Activated CD4-positive, alpha-beta T cell treated with anti-CD3 and anti-CD28 coated beads, Interleukin-2, Interleukin-6, amounts not matched to agents 100 ng/mL and 50 ng/mL, durations not matched to agents 16 hours and 8 hours (primary cell): ENCODE measurements around the gene IRGQ.
A peak's percentile ranks its signal among the peaks of the same experiment; 100 is the strongest.
"Not testable (repeated sequence)": the region's sequence is repeated elsewhere in the genome, so short reads cannot be mapped to it uniquely, and the experiment has no call there.

ENCODE experiments used
- DNase-seq: peaks from one replicate; pipeline ENCODE4 v3.0.0-alpha.2; 2020

IRGQ gene

DNA sequence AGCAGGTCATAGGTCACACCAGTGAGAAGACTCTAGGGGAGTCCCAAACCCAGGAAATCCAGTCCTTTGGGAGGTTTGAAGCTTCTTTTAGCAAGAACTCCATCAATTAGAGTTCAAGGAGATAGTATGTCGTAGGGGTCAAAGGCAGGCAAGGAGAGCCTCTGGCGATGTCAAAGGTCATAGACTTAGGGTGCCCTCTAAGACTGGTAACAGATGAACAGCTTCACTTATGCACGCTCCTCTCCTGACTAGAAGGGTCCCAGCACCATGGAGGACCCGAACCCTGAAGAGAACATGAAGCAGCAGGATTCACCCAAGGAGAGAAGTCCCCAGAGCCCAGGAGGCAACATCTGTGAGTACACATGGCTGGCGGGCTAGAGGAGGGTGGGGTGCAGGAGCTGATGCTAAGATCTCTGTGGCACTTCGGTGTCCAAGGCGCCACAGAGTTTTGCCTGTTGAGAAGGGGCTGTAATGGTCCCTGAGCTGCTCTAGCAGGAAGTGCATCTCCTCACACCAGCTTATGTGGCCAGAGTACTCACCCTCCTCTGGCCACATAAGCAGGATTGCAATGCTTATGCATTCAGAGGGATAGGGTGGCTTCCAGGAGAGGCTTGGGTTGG is 1.0 kb upstream of the IRGQ start:
- DNase-seq, result no peak

DNA sequence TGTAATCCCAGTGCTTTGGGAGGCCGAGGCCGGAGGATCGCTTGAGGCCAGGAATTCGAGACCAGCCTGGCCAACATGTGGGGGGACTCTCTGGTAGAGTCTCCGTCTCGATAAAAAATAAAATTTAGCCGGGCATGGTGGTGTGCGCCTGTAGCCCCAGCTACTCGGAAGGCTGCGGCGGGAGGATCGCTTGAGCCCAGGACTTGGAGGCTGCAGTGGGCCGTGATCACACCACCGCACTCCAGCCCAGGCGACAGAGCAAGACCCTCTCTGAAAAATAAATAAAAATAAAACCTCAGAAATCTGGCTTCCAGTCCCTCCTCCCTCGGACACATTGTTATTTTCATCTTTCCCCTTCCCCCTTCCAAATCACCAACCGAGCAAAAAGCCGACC is 332 bp downstream of the IRGQ start:
- DNase-seq, result no peak

DNA sequence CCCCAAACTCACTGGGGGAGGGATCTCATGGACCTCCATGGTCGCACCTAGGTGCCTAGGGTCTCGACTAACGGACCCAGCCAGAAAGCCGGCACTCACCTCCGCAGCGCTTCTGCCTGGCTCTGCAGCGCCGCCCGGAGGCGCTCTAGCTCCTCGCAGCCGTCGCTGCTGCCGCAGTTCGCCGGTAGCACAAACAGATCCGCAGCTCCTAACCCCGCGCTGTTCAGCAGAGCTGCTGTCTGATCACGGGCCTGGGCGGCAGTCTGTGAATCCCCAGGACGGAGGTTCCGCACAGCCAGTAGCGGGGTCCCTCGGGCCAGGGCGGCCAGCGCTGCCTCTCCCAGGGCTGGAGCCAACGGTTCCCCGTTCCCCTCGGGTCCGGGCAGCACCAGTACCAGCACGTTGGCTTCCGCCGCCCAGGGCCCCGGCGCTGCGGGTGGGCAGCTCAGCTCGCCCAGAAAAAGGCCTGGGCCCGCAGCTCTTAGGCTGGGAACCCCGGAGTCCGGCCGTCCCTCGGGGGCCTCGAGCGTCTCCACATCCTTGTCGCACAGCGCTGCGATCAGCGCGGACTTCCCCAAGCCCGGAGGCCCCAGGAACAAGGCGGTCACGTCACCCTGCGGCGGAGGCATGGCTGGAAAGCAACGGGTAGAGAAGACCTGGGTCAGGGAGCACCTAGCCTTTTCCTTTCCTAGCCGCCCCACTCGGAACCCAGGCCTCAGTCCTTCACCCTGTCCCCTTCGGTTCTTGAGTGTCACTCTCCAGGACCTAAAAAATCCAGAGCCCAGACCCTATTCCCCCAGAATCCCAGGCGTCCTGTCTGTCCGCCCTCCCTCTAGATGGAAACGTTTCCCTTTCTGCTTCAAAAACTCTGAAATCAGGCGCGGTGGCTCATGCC is 977 bp downstream of the IRGQ start:
- DNase-seq, result peak; percentile 78

DNA sequence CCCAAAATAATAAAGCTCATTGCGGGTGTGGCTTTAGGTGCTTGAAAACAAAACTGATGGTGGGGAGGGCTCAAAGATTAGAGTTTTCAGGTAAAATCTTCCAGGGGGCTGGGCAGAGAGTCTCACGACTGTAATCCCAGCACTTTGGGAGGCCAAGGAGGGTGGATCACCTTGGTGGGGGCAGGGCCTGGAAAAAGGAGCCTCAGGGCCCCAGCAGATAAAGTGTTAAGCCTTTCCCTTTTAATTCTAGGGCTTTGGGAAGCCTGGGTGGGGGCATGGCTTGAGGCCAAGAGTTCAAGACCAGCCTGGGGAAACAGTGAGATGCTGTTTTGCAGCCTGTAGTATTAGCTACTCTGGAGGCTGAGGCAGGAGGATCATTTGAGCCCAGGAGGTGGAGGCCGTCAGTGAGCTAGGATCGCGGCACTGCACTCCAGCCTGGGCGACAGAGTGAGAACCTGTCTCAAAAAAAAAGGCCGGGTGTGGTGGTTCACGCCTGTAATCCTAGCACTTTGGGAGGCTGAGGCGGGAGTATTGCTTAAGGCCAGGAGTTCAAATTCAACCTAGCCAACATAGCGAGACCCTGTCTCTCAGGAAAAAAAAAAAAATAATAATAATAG is 1.7 kb downstream of the IRGQ start:
- DNase-seq, result no peak

DNA sequence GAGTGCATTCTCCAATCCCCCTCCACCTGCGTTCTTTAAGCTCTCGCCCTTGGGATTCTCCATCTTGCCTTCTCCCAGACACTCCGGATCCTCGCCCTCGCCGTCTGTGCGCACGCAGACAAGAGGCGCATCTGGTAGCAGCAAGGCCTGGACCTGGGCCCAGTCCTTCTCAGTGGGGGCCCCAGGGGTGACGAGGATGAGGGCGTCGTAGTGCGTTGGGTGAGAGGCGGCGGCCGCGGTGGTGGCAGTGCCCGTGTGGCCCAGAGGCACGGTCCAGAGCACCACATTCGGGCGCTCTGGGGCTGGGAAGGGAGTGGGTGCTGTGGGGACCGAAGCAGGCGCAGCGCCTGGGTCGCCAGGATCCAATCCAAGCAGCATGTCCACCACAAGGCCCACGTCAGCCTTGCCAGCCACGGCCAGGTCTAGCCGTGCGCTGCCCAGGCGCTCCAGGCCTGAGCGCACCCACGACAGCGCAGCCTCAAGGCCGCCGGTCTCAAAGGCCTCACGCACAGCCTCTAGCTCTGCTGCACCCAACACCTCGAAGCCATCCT is 3.1 kb downstream of the IRGQ start:
- DNase-seq, result no peak

DNA sequence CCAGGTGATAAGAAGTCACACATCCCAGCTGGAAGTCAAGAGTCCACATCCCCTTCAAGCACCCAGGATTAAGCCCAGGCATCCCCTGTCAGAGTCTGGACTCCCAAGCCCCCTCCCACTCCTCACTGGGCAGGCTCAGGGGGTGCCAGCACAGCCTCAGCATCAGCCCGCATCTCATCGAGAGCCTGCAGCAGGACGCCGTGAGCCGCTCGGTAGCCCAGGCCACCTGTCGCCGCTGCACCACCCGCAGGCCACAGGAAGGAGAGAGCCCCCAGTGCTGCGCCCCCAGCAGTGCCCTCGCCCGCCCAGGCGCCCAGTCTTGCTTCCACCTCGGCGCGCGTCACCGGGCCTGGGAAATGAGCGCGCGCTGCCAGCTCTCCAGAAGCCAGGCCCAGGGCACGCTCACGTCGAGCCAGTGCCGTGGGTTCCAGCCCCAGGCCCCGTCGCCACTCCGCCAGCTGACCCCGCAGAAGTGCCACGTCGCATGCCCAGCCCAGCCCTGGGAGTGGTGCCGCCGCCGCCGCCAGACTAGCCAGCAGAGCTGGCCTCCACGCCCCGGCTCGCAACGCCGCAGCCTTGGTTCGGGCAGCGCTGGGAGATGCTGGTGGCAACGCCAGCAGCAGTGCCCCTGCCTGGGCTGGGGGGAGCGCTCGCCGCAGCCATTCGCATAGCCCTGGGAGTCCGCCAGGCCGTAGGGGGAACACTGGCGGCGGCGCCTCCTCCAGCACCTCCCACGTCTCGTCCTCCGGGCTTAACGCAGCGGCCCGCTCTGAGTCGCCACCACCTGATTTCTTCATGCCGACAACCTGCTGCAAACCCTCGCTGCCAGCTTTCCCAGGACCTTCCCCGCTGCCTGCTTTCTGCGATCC is 3.8 kb downstream of the IRGQ start:
- DNase-seq, result no peak

DNA sequence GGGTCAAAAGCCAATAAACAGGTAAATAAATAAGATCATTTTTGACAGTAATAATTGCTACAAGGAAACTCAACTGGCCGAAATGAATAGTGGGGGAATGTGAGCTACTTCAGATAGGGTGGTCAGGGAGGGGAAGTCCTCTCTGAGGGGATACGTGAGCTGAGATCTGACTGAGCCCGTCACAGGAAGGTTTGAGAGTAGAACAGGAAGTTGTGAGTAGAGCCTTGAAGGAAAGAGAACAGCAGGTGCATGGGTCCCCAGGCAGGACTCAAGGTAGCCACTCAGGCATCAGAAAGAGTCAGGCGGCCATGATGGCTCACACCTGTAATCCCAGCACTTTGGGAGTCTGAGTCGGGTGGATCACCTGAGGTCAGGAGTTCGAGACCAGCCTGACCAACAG is 6.3 kb downstream of the IRGQ start:
- no peak for DNase-seq

DNA sequence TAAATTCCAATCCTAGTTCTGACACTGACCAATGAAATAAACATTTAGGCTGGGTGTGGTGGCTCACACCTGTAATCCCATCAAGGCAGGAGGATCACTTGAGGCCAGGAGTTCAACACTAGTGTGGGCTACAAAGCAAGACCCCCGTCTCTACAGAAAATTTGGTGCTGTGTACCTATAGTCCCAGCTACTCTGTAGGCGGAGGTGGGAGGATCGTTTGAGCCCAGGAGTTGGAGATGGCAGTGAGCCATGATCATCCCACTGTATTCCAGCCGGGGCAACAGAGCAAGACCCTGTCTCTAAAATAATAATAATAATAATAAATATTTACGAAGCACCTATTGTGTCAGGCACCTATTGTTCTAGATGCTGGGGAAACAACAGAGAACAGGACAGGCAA is 6.7 kb downstream of the IRGQ start:
- no peak for DNase-seq

DNA sequence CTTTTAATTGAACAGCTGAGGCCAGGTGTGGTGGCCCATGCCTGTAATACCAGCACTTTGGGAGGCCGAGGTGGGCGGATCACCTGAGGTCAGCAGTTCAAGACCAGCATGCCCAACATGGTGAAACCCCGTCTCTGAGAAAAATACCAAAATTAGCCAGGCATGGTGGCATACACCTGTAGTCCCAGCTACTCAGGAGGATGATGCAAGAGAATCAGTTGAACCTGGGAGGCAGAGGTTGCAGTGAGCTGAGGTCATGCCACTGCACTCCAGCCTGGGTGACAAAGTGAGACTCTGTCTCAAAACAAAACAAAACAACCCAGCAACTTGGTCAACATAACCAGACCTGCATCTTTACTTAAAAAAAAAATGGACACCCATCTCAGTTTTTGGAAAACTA is 8.9 kb downstream of the IRGQ start:
- DNase-seq, result not testable (repeated sequence)

DNA sequence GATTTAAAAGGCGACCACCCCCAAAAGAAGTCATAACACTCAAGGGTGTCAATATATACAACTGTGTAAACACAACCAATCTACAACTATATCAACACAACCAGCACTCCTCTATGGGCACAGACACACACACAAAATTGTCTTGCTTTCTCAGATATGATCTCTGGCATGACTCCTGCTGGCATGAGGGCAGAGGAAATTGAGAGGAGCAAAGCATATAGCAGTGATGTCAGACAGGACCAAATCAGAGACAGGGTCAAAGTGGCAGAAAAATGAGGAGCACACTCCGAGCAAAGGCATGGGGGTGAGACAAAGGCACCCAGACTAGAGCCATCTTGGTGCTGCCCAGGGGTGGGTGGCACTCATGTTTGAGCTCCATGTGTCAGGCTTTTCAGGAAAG is 9.6 kb downstream of the IRGQ start:
- DNase-seq, result no peak

DNA sequence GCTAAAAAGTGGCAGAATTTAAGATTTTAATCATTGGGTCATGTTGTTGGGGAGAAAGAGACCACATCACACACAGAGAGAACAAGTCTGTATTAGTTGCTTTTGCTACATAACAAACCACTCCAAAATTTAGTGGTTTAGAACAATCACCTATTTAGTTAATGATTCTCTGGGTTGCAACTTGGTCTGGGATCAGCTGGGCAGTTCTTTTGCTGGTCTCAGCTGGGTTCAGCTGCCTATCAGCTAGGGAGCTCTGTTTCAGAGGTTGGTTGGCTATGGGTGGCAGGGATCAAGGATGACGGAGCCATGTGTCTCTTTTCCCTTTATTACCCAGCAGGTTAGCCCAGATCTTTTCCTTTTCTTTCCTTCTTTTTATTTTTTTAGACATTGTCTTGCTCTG is 11.4 kb downstream of the IRGQ start:
- DNase-seq, result no peak

DNA sequence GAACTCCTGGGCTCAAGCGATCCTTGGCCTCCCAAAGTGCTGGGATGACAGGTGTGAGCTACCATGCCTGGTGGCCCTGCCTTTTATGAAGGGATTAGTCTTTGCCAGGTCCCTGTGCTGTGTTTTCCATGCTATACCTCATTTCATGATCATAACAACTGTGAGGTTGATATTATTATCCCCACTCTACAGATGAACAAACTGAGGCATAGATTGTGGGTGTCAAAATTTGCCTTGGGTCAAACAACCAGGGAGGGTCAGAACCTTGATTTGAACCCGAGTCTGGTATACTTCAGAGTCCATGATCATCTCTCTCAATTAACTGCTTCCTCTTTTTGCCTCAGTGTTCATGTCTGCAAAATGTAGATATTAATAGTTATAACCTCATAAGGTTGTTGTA is 13.4 kb downstream of the IRGQ start:
- no peak for DNase-seq

DNA sequence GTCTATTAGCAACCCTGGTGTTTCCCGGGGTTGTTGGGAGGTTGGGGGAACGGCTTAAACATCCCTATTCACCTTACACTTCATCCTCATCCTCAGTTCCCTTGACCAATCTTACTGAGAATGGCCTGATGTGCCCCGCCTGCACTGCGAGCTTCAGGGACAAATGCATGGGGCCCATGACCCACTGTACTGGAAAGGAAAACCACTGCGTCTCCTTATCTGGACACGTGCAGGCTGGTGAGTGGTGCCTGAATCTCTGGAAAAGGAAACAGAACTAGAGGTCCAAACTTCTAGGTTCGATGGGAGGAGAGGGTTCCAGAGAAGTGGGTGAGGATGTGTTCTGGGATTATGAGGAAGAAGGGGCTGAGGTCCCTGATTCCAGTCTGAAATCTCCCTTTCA is 14.5 kb downstream of the IRGQ start:
- DNase-seq, result no peak

DNA sequence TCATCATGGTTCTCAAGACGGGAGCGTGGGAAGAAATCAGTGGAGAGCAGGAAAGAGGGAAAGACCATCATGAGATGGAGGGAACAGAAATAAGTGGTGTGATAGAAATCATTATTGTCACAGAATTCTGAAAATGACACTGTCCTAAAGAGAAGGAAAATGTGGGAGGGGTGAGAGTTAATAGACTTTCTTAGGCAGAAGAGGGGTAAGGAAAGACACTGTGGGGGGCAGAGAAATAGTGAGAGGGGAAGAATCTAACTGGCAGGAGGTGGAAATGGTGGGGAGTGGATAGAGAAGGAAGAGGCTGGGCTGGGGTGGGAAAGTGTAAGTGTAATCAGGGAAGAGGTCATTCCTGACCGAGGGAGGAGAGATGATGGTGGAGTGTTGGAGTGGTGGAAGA is 17.1 kb downstream of the IRGQ start:
- DNase-seq, result no peak

DNA sequence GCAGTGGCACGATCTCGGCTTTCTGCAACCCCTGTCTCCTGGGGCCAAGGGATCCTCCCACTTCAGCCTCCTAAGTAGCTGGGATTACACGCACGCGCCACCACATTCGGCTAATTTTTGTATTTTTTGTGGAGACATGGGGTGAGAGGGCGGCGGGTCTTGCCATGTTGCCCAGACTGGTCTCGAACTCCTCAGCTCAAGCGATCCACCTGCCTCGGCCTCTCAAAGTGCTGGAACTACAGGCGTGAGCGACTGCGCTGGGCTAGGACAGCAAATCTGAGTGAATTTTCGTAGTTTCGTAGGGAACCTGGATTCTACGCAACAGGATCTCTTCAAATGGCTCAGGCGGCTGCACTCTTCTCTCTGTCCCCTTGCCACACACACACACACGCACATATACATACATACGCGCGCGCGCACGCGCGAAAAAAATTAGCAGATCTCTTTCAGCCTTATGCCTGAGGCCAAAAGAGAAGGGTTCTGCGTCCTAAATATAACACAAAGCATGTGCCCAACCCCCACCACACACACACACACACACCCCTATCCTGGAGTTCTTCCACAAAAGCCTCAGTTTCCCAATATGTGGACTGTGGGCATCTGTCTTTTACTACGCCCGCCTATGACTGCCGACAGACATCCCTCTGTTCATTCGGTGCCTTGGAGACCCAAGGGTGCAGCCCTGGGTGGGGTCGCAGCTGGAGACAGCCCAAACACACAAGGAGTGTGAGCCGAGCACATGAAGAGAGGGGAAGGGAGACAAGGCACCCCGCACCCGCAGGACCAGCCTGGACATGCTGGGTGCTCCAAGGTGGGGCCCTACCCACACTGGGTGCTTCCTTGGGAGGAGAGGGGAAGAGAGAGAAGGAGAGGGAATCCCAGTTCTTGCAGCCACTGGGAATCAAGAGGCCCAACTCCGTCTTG is 19.7 kb downstream of the IRGQ start:
- DNase-seq, result no peak

DNA sequence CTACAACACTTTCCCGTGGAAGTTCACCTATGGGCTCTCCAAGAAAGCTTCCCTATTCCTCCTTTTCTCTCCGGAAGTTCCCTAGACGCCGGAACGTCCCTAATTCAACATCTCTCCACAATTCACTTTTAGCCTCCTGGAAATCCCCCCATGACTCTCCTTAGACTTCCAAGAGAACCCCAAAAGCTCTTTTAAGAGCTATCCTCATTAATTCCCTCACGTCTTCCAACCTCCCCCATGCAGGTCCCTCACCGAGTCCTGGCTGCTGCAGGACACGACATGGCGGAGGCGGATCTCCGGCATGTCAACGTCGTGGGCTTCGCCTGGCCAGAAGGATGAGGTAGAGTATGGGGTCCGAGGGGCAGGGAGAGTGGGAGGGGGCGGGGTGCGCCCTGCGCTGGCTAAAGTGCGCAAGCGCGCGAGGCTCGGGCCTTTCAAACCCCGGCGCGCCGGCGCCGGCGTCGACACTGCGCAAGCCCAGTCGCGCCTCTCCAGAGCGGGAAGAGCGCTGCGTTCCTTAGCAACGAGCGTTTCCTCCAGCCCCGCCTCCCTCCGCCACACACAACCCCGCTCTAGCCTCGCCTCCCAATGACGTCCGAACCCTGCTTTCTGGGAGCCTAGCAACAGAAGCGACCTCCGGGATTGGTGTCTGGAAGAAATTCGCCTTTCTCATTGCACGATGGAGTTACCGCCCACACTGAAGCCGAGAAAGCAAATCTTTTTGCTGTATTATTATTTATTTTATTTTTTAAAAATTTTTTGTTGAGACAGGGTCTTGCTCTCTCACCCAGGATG is 20.6 kb downstream of the IRGQ start, which contains the start of the genes PINLYP and XRCC1:
PINLYP (plus strand) TSS at position 646 of the 795 bp plus-strand sequence. CDS start 1,391 bp downstream, outside the sequence.
XRCC1 (minus strand) TSS at position 372 of the 795 bp plus-strand sequence; CDS start at position 303, 69 bp downstream.
- peak; percentile 98 for DNase-seq

DNA sequence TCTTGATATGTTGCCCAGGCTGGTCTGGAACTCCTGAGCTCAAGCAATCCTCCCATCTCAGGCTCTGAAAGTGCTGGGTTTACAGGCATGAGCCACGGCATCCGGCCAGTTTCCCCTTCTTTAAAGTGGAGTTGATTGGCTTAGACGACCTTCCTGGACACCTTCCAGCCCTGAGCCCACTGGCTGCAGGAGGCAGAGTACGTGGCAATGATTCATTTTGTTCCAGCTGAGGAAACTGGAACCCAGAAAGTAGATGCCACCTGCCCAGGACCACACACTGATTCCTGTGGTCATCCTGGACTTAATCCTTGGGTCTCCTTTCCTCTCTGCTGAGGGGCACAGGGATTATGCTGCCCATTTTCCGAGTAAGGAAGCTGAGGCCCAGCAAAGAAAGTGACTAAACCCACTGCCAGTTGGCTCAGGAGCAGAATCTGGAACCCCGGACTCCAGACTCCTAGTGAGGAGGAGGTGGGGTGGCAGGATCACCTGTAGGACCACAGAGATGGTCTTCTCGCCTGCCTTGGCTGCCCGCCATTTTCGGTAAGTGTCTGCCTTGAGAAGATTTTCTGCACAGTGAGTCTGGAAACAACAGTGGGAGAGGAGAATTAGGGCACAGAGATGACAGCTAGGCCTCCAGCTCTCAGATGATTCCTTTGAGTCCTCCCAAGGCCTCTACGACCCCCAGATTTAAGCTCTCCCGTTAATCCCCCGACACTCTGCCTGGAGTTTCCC is 21.3 kb downstream of the IRGQ start:
- no peak for DNase-seq

DNA sequence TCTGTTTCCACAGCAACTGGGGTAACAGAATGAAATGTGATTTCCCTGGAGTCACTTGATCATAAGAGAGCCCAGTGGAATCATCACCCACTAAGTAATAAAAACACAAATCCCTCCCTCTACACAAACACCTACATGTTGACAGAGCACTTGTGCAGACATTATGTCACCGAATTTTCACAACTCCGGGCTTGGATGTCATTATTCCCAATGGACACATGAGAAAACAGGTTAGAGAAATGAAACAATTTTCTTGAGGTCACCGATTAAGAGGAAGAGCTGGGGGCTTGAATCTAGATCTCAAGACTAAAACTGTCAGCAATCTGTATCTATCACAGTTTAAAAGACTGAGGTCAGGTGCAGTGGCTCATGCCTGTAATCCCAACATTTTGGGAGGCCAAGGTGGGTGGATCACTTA is 23.8 kb downstream of the IRGQ start:
- no peak for DNase-seq

DNA sequence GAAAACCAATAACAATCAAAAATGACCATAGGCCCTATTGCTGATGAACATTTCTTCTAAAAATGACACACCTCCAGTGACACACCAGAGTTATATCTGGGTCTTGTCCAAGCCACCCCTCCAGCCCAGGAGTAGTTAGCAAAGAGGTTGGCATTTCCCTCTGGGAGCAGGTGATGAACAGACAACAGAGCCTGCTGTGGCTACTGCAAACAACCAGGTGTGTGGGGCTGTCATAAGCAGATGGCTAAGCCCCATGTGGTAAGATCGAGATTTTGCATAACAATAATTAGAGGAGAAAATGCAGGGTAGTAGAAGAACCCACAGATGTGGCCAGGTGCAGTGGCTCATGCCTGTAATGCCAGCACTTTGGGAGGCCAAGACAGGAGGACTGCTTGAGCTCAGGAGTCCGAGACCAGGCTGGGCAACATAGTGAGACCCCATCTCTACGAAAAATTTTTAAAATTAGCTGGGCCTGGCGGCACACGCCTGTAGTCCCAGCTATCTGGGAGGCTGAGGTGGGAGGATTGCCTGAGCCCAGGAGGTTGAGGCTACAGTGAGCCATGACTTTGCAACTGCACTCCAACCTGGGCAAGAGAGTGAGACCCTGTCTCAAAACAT is 25.7 kb downstream of the IRGQ start:
- DNase-seq, result no peak
